HEK293 (cell line): ENCODE data around the gene AHCYL2.
A peak's percentile ranks its signal among the peaks of the same experiment; 100 is the strongest.

ENCODE experiments used
- MZF1 ChIP-seq: fragments of 450-650 bp; formaldehyde crosslinking; IDR thresholded peaks from 2 replicates; pipeline ENCODE4 v1.5.1; 2017; ENCODE audit warnings: missing biosample characterization, missing genetic modification characterization, borderline replicate concordance
- YY1 ChIP-seq: fragments of 450-650 bp; formaldehyde crosslinking; IDR thresholded peaks from 2 replicates; pipeline ENCODE4 v1.5.1; 2018; ENCODE audit warnings: missing biosample characterization, missing genetic modification characterization
- ZNF175 ChIP-seq: fragments of 450-650 bp; formaldehyde crosslinking; IDR thresholded peaks from 2 replicates; pipeline ENCODE4 v1.5.1; 2016; ENCODE audit warnings: missing biosample characterization, missing genetic modification characterization
- ZNF2 ChIP-seq: fragments of 450-650 bp; formaldehyde crosslinking; IDR thresholded peaks from 2 replicates; pipeline ENCODE4 v1.5.1; 2016; ENCODE audit warnings: missing biosample characterization, missing genetic modification characterization
- ZNF23 ChIP-seq: fragments of 450-650 bp; formaldehyde crosslinking; IDR thresholded peaks from 2 replicates; pipeline ENCODE4 v1.5.1; 2016; ENCODE audit warnings: missing biosample characterization, missing genetic modification characterization, borderline replicate concordance
- ZNF324 ChIP-seq: fragments of 450-650 bp; formaldehyde crosslinking; IDR thresholded peaks from 2 replicates; pipeline ENCODE4 v1.5.1; 2016; ENCODE audit warnings: missing biosample characterization, missing genetic modification characterization
- ZNF341 ChIP-seq: fragments of 450-650 bp; formaldehyde crosslinking; IDR thresholded peaks from 2 replicates; pipeline ENCODE4; 2016; ENCODE audit warnings: low read depth, missing biosample characterization, missing genetic modification characterization
- ZNF37A ChIP-seq: fragments of 450-650 bp; IDR thresholded peaks from 2 replicates; pipeline ENCODE4 v1.5.1; 2018; ENCODE audit warnings: missing biosample characterization, missing genetic modification characterization
- ZNF548 ChIP-seq: fragments of 450-650 bp; formaldehyde crosslinking; IDR thresholded peaks from 2 replicates; pipeline ENCODE4 v1.5.1; 2016; ENCODE audit warnings: missing biosample characterization, missing genetic modification characterization
- ZNF558 ChIP-seq: fragments of 450-650 bp; formaldehyde crosslinking; IDR thresholded peaks from 2 replicates; pipeline ENCODE4 v1.5.1; 2016; ENCODE audit warnings: missing biosample characterization, missing genetic modification characterization
- ZNF658 ChIP-seq: fragments of 450-650 bp; formaldehyde crosslinking; IDR thresholded peaks from 2 replicates; pipeline ENCODE4; 2016; ENCODE audit warnings: missing biosample characterization, missing genetic modification characterization
- ZNF670 ChIP-seq: fragments of 450-650 bp; formaldehyde crosslinking; IDR thresholded peaks from 2 replicates; pipeline ENCODE4 v1.5.1; 2016; ENCODE audit warnings: missing biosample characterization, missing genetic modification characterization, low read depth
- ZNF830 ChIP-seq: fragments of 450-650 bp; IDR thresholded peaks from 2 replicates; pipeline ENCODE4 v1.5.0; 2018; ENCODE audit warnings: missing biosample characterization, missing genetic modification characterization, low read depth, mild to moderate bottlenecking, moderate library complexity
- TF ChIP-seq, protein P1 (sequence below): fragments of 450-650 bp; formaldehyde crosslinking; IDR thresholded peaks from 2 replicates; pipeline ENCODE4 v1.5.1; 2017; ENCODE audit warnings: missing biosample characterization, mild to moderate bottlenecking, missing genetic modification characterization, moderate library complexity
- TF ChIP-seq, protein P2 (sequence below): fragments of 450-650 bp; formaldehyde crosslinking; IDR thresholded peaks from 2 replicates; pipeline ENCODE4 v1.5.1; 2016; ENCODE audit warnings: missing biosample characterization, missing genetic modification characterization, low read depth
- TF ChIP-seq, protein P3 (sequence below): fragments of 450-650 bp; formaldehyde crosslinking; IDR thresholded peaks from 2 replicates; pipeline ENCODE4 v1.5.1; 2016; ENCODE audit warnings: missing biosample characterization, missing genetic modification characterization
- TF ChIP-seq, protein P4 (sequence below): IDR thresholded peaks from 2 replicates; pipeline ENCODE4 v1.6.1; 2011; ENCODE audit warnings: mild to moderate bottlenecking, low read depth, low read length, borderline replicate concordance
- TF ChIP-seq, protein P5 (sequence below): fragments of 450-650 bp; formaldehyde crosslinking; IDR thresholded peaks from 2 replicates; pipeline ENCODE4 v1.5.1; 2016; ENCODE audit warnings: missing biosample characterization, missing genetic modification characterization
- TF ChIP-seq, protein P6 (sequence below): fragments of 450-650 bp; formaldehyde crosslinking; IDR thresholded peaks from 2 replicates; pipeline ENCODE4 v1.5.1; 2016; ENCODE audit warnings: missing biosample characterization, missing genetic modification characterization
- TF ChIP-seq, protein P7 (sequence below): fragments of 450-650 bp; formaldehyde crosslinking; IDR thresholded peaks from 2 replicates; pipeline ENCODE4 v1.5.1; 2016; ENCODE audit warnings: missing biosample characterization, missing genetic modification characterization

The AHCYL2 gene

DNA sequence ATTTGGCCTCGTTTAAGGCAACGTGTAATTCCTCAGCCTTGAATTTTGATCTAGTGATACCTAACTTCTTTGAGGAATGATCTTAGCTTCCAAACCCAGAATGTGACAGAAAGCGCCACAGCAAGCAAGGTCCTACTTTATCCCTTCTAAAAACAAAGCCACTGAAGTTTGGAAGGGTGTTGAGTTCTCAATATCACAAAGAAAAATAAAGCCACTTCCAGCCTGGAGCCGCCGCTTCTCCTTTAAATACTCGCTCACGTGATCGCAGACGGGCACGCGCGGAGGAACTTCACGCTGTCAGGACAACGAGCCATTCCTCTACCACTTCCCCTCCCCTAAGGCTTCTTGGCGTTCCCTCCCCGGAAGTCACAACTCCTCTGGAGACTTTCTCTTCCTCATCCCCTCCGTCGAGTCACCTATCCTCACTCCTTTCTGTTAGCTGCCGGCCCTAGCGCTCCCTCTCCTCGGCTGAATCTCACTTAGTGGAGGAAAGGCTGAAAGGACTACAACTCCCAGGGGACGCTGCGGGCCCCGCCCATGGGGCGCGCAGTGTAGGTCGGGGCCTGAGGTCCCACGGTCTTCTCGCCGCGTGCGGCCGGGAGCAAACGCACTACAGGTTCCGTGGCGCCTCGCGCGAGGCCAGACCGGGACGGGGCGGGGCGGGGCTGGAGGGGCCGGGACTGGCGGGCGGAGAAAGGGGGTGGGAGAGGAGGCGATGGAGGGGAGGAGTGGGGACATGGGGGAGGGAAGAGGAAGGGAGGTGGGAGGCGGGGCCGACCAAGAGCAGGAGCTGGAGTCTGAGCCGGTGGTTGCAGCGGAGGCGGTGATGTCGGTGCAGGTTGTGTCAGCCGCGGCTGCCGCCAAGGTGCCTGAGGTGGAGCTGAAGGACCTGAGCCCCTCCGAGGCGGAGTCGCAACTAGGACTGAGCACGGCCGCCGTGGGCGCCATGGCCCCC is at the start of gene AHCYL2 (continued):
- TF ChIP-seq ZNF670 (tag by site-specific recombination) (no peak), ZNF548 (no peak), YY1 (tag by site-specific recombination) (no peak; the same call in 1 of the 2 replicates), MZF1 (tag by site-specific recombination) (peak; percentile 61; the same call in 1 of the 2 replicates), ZNF658 (tag by site-specific recombination) (no peak), ZNF175 (no peak), ZNF324 (tag by site-specific recombination) (0 out of 2 replicates have a peak, but pooled peaks have one; percentile 14), ZNF37A (no peak), ZNF830 (no peak), ZNF341 (tag by site-specific recombination) (peak; percentile 99), ZNF23 (tag by site-specific recombination) (no peak), ZNF558 (no peak), ZNF2 (peak; percentile 78; the same call in 1 of the 2 replicates)
- TF ChIP-seq, protein P1, sequence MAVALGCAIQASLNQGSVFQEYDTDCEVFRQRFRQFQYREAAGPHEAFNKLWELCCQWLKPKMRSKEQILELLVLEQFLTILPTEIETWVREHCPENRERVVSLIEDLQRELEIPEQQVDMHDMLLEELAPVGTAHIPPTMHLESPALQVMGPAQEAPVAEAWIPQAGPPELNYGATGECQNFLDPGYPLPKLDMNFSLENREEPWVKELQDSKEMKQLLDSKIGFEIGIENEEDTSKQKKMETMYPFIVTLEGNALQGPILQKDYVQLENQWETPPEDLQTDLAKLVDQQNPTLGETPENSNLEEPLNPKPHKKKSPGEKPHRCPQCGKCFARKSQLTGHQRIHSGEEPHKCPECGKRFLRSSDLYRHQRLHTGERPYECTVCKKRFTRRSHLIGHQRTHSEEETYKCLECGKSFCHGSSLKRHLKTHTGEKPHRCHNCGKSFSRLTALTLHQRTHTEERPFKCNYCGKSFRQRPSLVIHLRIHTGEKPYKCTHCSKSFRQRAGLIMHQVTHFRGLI, result no peak
- TF ChIP-seq, protein P2, sequence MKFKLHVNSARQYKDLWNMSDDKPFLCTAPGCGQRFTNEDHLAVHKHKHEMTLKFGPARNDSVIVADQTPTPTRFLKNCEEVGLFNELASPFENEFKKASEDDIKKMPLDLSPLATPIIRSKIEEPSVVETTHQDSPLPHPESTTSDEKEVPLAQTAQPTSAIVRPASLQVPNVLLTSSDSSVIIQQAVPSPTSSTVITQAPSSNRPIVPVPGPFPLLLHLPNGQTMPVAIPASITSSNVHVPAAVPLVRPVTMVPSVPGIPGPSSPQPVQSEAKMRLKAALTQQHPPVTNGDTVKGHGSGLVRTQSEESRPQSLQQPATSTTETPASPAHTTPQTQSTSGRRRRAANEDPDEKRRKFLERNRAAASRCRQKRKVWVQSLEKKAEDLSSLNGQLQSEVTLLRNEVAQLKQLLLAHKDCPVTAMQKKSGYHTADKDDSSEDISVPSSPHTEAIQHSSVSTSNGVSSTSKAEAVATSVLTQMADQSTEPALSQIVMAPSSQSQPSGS (tag by site-specific recombination), result no peak
- TF ChIP-seq, protein P3, sequence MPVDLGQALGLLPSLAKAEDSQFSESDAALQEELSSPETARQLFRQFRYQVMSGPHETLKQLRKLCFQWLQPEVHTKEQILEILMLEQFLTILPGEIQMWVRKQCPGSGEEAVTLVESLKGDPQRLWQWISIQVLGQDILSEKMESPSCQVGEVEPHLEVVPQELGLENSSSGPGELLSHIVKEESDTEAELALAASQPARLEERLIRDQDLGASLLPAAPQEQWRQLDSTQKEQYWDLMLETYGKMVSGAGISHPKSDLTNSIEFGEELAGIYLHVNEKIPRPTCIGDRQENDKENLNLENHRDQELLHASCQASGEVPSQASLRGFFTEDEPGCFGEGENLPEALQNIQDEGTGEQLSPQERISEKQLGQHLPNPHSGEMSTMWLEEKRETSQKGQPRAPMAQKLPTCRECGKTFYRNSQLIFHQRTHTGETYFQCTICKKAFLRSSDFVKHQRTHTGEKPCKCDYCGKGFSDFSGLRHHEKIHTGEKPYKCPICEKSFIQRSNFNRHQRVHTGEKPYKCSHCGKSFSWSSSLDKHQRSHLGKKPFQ (tag by site-specific recombination), result no peak
- TF ChIP-seq, protein P4, sequence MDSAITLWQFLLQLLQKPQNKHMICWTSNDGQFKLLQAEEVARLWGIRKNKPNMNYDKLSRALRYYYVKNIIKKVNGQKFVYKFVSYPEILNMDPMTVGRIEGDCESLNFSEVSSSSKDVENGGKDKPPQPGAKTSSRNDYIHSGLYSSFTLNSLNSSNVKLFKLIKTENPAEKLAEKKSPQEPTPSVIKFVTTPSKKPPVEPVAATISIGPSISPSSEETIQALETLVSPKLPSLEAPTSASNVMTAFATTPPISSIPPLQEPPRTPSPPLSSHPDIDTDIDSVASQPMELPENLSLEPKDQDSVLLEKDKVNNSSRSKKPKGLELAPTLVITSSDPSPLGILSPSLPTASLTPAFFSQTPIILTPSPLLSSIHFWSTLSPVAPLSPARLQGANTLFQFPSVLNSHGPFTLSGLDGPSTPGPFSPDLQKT, result no peak
- TF ChIP-seq, protein P5, sequence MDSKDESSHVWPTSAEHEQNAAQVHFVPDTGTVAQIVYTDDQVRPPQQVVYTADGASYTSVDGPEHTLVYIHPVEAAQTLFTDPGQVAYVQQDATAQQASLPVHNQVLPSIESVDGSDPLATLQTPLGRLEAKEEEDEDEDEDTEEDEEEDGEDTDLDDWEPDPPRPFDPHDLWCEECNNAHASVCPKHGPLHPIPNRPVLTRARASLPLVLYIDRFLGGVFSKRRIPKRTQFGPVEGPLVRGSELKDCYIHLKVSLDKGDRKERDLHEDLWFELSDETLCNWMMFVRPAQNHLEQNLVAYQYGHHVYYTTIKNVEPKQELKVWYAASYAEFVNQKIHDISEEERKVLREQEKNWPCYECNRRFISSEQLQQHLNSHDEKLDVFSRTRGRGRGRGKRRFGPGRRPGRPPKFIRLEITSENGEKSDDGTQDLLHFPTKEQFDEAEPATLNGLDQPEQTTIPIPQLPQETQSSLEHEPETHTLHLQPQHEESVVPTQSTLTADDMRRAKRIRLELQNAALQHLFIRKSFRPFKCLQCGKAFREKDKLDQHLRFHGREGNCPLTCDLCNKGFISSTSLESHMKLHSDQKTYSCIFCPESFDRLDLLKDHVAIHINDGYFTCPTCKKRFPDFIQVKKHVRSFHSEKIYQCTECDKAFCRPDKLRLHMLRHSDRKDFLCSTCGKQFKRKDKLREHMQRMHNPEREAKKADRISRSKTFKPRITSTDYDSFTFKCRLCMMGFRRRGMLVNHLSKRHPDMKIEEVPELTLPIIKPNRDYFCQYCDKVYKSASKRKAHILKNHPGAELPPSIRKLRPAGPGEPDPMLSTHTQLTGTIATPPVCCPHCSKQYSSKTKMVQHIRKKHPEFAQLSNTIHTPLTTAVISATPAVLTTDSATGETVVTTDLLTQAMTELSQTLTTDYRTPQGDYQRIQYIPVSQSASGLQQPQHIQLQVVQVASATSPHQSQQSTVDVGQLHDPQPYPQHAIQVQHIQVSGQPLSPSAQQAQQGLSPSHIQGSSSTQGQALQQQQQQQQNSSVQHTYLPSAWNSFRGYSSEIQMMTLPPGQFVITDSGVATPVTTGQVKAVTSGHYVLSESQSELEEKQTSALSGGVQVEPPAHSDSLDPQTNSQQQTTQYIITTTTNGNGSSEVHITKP (tag by site-specific recombination), result peak; percentile 73
- TF ChIP-seq, protein P6, sequence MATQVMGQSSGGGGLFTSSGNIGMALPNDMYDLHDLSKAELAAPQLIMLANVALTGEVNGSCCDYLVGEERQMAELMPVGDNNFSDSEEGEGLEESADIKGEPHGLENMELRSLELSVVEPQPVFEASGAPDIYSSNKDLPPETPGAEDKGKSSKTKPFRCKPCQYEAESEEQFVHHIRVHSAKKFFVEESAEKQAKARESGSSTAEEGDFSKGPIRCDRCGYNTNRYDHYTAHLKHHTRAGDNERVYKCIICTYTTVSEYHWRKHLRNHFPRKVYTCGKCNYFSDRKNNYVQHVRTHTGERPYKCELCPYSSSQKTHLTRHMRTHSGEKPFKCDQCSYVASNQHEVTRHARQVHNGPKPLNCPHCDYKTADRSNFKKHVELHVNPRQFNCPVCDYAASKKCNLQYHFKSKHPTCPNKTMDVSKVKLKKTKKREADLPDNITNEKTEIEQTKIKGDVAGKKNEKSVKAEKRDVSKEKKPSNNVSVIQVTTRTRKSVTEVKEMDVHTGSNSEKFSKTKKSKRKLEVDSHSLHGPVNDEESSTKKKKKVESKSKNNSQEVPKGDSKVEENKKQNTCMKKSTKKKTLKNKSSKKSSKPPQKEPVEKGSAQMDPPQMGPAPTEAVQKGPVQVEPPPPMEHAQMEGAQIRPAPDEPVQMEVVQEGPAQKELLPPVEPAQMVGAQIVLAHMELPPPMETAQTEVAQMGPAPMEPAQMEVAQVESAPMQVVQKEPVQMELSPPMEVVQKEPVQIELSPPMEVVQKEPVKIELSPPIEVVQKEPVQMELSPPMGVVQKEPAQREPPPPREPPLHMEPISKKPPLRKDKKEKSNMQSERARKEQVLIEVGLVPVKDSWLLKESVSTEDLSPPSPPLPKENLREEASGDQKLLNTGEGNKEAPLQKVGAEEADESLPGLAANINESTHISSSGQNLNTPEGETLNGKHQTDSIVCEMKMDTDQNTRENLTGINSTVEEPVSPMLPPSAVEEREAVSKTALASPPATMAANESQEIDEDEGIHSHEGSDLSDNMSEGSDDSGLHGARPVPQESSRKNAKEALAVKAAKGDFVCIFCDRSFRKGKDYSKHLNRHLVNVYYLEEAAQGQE, result no peak
- TF ChIP-seq, protein P7, sequence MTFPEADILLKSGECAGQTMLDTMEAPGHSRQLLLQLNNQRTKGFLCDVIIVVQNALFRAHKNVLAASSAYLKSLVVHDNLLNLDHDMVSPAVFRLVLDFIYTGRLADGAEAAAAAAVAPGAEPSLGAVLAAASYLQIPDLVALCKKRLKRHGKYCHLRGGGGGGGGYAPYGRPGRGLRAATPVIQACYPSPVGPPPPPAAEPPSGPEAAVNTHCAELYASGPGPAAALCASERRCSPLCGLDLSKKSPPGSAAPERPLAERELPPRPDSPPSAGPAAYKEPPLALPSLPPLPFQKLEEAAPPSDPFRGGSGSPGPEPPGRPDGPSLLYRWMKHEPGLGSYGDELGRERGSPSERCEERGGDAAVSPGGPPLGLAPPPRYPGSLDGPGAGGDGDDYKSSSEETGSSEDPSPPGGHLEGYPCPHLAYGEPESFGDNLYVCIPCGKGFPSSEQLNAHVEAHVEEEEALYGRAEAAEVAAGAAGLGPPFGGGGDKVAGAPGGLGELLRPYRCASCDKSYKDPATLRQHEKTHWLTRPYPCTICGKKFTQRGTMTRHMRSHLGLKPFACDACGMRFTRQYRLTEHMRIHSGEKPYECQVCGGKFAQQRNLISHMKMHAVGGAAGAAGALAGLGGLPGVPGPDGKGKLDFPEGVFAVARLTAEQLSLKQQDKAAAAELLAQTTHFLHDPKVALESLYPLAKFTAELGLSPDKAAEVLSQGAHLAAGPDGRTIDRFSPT (tag by site-specific recombination), result no peak
